A549 (cell line): ENCODE data around the gene EXOC1.

Source experiments
- ATOH8 ChIP-seq: fragments of 250-450 bp; sonication (Bioruptor Pico); IDR thresholded peaks from 2 replicates; pipeline ENCODE4 v1.5.0; 2020; ENCODE audit warnings: low read depth, mild to moderate bottlenecking, moderate library complexity
- CBX8 ChIP-seq: fragments of 200-600 bp; sonication (generic); IDR thresholded peaks from 2 replicates; pipeline ENCODE4 v1.6.1; 2016
- CEBPB ChIP-seq, 2 experiments: fragments of >200 bp in 1 of 2; sonication (Bioruptor Twin) in 1 of 2; formaldehyde crosslinking in 1 of 2; IDR thresholded peaks; 2 replicates each; pipeline ENCODE4 v1.6.1; 2012 to 2016
- CTCF ChIP-seq: fragments of >200 bp; sonication (Bioruptor Twin); formaldehyde crosslinking; IDR thresholded peaks from 3 replicates; pipeline ENCODE4 v1.5.1; 2016
- EP300 ChIP-seq, 2 experiments: fragments of >200 bp; sonication (Bioruptor Twin); formaldehyde crosslinking; IDR thresholded peaks; 2 replicates in 1 of 2; 3 replicates in 1 of 2; pipeline ENCODE4 v1.6.1; 2016 to 2017
- MYC ChIP-seq: IDR thresholded peaks from 2 replicates; pipeline ENCODE4 v1.6.1; 2012; ENCODE audit warnings: mild to moderate bottlenecking, inconsistent platforms, low read length, improper control_type of control experiment, borderline replicate concordance
- POLR2A ChIP-seq: IDR thresholded peaks from 2 replicates; pipeline ENCODE4 v1.6.1; 2012; ENCODE audit warnings: mild to moderate bottlenecking, low read length
- POLR2AphosphoS2 ChIP-seq: conservative IDR thresholded peaks from 2 replicates; pipeline ENCODE4 v1.6.1; 2012; ENCODE audit warnings: low read length, improper control_type of control experiment, inconsistent platforms
- RAD21 ChIP-seq, 2 experiments: fragments of >200 bp in 1 of 2; sonication (Bioruptor Twin) in 1 of 2; formaldehyde crosslinking in 1 of 2; IDR thresholded peaks in 1 of 2; conservative IDR thresholded peaks in 1 of 2; 2 replicates in 1 of 2; 3 replicates in 1 of 2; pipeline ENCODE4 v1.6.1; 2012 to 2018; ENCODE audit warnings: inconsistent platforms in 1 of 2
- REST ChIP-seq: fragments of 200-600 bp; sonication (generic); IDR thresholded peaks from 2 replicates; pipeline ENCODE4 v1.6.1; 2016; ENCODE audit warnings: antibody characterized with exemption, mild to moderate bottlenecking, moderate library complexity
- RNF2 ChIP-seq: fragments of 200-600 bp; sonication (generic); IDR thresholded peaks from 2 replicates; pipeline ENCODE4 v1.6.1; 2016; ENCODE audit warnings: low read depth, mild to moderate bottlenecking, antibody characterized with exemption, moderate library complexity, borderline replicate concordance
- SMC3 ChIP-seq: fragments of >200 bp; sonication (Bioruptor Twin); formaldehyde crosslinking; IDR thresholded peaks from 3 replicates; pipeline ENCODE4 v1.6.1; 2018; ENCODE audit warnings: inconsistent platforms
- ZFP36 ChIP-seq: fragments of 450-650 bp; IDR thresholded peaks from 2 replicates; pipeline ENCODE4 v1.6.1; 2014; ENCODE audit warnings: borderline replicate concordance; ENCODE audit not compliant: partially characterized antibody

- TF ChIP-seq CTCF: no peak
- no peak for TF ChIP-seq SMC3
- TF ChIP-seq RNF2: no peak
- TF ChIP-seq CEBPB (IDR thresholded peaks at IDR 0.05): no peak
- no peak for TF ChIP-seq RAD21 (conservative IDR thresholded peaks at IDR 0.05 in 1 of 2, IDR thresholded peaks at IDR 0.05 in 1 of 2)
- TF ChIP-seq ATOH8 (CRISPR knock-in tag): no peak
- no peak for TF ChIP-seq POLR2AphosphoS2
- no peak for TF ChIP-seq CBX8
- TF ChIP-seq POLR2A: no peak
- no peak for TF ChIP-seq MYC
- TF ChIP-seq ZFP36: no peak
- no peak for TF ChIP-seq REST
- no peak for TF ChIP-seq EP300 (IDR thresholded peaks at IDR 0.05)
Measured at GRCh38 chr4:55827582-55827981, 25.9 kb upstream of the EXOC1 start.
